ENCODE results near the gene OR51B4. TPM values are rescaled to one million over a fixed set of nuclear protein-coding genes. Genes with fewer than 3 reads are reported as not detected.

OR51B4 gene
- total RNA-seq, 1 experiment from 2014 or later, result 43.7 TPM

GRCh38 chr11:5281596-5281995, 20.1 kb downstream of the OR51B4 start:
- POLR2A ChIA-PET, result no interaction called here
- no peaks in the 10 kb centered on the region for H3K9me2 ChIP-seq (ENCODE audit: insufficient read depth)
- DNase-seq (ENCODE audit: low read depth, low spot score), result no peak
- no peaks in the 10 kb centered on the region; a peak in 1 of 4 replicates for H3K36me3 ChIP-seq (ENCODE audit: control insufficient read depth in 1 of 2, insufficient read depth in 2 of 2, low read length in 2 of 2)
- RAD21 ChIA-PET (ENCODE audit: low non-redundant PET in 1 of 2, low total read pairs in 2 of 2, uncharacterized antibody in 2 of 2, unreplicated experiment in 2 of 2), result no interaction called here
- CTCF ChIA-PET, result interaction anchor here (1.6 kb wide), 1 partner anchor 10 kb away, joined by 6 read pairs; no protein-coding TSS in a partner anchor
- no peak for ATAC-seq
- H2AFZ ChIP-seq (ENCODE audit: low read depth, low read length, poor library complexity, severe bottlenecking), result no peak overlapping the region
- TF ChIP-seq EZH2phosphoT487 (IDR thresholded peaks at IDR 0.05; ENCODE audit: borderline replicate concordance) (no peak), CTCF (IDR thresholded peaks at IDR 0.05 in 2 of 3, conservative IDR thresholded peaks at IDR 0.05 in 1 of 3; ENCODE audit: borderline replicate concordance in 1 of 3, insufficient read depth in 1 of 3, low read depth in 2 of 3, low read length in 2 of 3) (no peak), CEBPB (IDR thresholded peaks at IDR 0.05; ENCODE audit: low read depth) (no peak), REST (IDR thresholded peaks at IDR 0.05; ENCODE audit: low read depth) (no peak)
- peaks cover 18 to 39% of the 10 kb centered on the region in 2 experiments for H3K4me1 ChIP-seq (ENCODE audit: control insufficient read depth in 1 of 2, insufficient read depth in 2 of 2, low read length in 2 of 2)
- no peaks in the 10 kb centered on the region for H3K79me2 ChIP-seq (ENCODE audit: insufficient read depth, low read length)
- intact Hi-C loops (cut with micrococcal nuclease), result no loop called here
- H3K4me3 ChIP-seq (replicated peaks in 1 of 2; ENCODE audit: low read depth in 1 of 2, low read length in 2 of 2), result no peak overlapping the region
- H3K9ac ChIP-seq (ENCODE audit: low read length), result no peak overlapping the region
- peak overlapping the region; percentile 26; the same call in 1 of the 2 replicates for H3K27ac ChIP-seq (ENCODE audit: low read depth, low read length)
- H3K9me3 ChIP-seq (ENCODE audit: control insufficient read depth in 1 of 2, insufficient read depth in 1 of 2, low read depth in 1 of 2, low read length in 2 of 2), result no peaks in the 10 kb centered on the region
- H3K27me3 ChIP-seq (ENCODE audit: insufficient read depth, low read length), result no peaks in the 10 kb centered on the region
- H3K4me2 ChIP-seq (ENCODE audit: low read length), result no peak overlapping the region; the same call in 1 of the 2 replicates
- BruUV-seq (replicated peaks), result no TSS peak
- no peaks in the 10 kb centered on the region for H4K20me1 ChIP-seq (ENCODE audit: insufficient read depth)
